DOHH2 (cell line): ENCODE data around the gene ACKR3.

ENCODE experiments used
- EZH2phosphoT487 ChIP-seq: fragments of 200-600 bp; sonication (generic); IDR thresholded peaks from 2 replicates; pipeline ENCODE4 v1.6.1; 2017; ENCODE audit warnings: borderline replicate concordance, mild to moderate bottlenecking, antibody characterized with exemption, low read length, moderate library complexity, mixed read lengths
- TF ChIP-seq, protein P1 (sequence below): fragments of 200-600 bp; sonication (generic); IDR thresholded peaks from one replicate; pipeline ENCODE4 v1.5.1; 2014; ENCODE audit warnings: antibody characterized with exemption, mild to moderate bottlenecking, low read depth, low read length; ENCODE audit not compliant: poor library complexity, severe bottlenecking

DNA sequence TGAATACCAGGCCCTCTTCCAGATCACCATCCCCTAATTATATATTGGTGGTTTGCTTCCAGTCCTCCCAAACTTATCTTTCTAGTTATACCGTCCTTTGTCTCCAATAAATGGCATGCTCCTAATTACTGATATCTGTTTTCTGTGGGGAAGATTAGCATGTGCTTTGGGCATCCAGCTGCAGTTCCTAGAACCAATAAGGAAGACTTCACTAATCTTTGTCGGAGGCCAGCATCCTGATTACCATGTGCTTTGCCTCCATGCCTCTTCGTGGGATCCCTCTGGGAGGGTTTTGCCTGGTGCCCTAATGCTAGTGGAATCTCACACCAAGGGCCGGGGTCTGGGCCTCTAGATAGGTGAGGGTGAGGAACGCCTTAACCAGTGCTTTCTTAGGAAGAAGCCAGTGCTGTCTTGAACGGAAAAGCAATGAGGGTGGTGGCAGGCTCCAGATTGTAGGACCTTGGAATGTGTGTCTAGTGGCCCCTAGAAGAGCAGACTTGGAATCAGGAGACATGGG lies 47.7 kb downstream of the ACKR3 start:
- TF ChIP-seq, protein P1, sequence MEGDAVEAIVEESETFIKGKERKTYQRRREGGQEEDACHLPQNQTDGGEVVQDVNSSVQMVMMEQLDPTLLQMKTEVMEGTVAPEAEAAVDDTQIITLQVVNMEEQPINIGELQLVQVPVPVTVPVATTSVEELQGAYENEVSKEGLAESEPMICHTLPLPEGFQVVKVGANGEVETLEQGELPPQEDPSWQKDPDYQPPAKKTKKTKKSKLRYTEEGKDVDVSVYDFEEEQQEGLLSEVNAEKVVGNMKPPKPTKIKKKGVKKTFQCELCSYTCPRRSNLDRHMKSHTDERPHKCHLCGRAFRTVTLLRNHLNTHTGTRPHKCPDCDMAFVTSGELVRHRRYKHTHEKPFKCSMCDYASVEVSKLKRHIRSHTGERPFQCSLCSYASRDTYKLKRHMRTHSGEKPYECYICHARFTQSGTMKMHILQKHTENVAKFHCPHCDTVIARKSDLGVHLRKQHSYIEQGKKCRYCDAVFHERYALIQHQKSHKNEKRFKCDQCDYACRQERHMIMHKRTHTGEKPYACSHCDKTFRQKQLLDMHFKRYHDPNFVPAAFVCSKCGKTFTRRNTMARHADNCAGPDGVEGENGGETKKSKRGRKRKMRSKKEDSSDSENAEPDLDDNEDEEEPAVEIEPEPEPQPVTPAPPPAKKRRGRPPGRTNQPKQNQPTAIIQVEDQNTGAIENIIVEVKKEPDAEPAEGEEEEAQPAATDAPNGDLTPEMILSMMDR: no peak
- TF ChIP-seq EZH2phosphoT487: no peak
